ENCODE data around the gene CFDP1.

CFDP1 gene

DNA sequence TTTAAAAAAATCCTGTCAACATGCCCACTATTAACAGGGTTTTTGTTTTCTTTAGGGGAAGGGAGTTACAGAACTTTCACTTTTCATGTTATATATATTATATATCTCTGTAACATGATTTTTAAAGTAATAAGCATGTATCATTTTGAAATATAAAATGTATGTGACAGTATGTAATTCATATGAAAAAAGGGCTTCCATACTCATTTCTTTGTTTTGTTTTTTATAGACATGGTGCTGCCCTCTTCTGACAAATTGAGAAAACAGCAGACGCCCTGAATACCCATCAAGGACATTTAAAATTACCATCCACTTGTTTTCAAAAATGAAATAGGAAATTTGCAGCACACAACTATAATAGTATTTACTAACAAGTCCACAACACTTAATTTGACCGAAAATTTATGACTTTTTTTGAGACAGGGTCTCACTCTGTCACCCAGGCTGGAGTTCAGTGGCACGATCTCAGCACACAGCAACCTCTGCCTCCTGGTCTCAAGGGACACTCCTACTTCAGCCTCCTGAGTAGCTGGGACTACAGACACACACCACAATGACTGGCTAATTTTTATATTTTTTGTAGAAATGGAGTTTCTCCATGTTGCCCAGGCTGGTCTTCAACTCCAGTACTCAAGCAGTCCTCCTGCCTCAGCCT lies 30.4 kb downstream of the CFDP1 start:
- DNase-seq = peak in 1 of 5 donors; percentile 20

DNA sequence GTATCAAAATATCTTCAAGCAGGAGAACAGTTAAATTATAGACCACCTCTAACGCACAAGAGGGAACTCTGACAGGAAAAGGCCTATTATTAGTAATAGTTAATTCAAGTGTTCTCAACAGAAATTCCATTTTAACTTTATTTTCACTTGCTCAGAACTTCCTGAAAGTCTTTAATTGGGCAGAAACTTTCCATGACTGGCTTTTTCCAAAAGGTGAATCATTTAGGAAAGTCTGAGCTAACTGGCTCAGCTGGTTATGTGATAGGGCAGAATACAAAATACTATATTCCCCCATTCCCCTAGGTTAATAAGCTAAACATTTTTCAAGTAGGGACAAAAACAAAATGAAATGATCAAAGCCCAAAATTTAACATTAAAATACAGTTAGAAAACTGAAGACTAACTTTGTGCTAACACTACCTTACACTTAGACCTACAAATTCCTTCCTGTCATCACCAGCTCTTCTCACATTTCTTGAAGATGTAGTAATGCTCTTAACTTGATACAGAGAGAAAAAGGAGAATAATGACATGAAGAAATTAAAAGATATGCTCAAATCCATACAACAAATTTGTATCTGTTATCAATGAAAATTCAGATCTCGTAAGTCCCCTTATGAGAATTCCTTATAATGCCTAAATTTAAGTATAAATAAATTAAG lies 31.0 kb downstream of the CFDP1 start:
- DNase-seq = no peak

DNA sequence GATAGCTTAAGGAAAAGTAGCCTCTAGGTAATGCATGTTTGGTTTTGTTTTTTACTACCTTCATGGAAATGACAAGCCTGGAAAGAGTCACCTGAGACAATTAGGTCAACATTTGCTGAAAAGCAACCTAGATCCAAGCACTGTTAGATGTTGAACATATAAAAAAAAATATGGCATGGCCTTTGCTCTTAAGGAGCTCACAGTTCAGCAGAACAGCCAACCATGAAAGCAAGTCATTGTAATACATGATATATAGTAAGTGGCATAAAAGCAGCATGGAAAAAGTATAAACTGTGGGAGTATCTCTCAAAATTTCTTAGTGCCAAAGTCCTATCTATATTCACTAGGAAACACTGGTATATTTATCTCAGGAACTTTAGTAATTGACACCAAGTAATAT lies 31.6 kb downstream of the CFDP1 start:
- no peak for DNase-seq

DNA sequence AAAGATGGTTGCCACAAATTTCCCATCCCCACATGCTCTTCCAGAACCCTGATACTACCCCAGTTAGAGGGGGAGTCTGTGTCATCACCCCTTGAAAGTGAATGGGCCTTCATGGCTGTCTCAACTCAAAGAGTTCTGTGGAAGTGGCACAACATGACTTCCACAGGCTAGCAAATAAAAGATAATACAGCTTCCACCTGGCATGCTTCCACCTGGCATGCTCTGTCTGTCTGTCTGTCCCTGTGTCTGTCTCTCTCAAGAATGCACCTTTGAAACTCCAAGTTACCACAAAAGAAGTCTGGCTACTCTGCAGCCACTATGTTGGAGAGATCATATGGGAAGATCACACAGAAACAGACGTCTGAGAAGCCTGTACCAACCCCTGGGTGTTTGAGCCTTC lies 35.0 kb downstream of the CFDP1 start:
- no peak for DNase-seq

DNA sequence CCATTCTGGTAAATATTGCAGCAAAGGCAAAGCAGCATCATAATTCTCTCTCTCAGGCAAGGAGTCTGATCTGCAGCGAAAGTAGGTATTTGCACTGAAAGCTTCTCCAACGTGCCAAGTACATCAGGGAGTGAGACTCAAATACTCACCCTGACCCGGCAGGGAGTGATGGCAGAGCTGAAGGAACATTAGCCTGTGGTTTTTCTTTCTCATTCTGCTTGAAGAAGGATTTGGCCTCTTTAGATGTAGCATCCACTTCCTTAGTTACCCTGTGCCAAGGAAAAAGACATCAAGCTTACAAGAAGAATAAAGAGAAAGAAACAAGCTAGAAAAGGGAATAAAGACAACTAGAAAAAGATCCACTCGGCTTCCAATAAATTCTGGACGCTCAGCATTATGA lies 38.4 kb downstream of the CFDP1 start:
- no peak for DNase-seq

DNA sequence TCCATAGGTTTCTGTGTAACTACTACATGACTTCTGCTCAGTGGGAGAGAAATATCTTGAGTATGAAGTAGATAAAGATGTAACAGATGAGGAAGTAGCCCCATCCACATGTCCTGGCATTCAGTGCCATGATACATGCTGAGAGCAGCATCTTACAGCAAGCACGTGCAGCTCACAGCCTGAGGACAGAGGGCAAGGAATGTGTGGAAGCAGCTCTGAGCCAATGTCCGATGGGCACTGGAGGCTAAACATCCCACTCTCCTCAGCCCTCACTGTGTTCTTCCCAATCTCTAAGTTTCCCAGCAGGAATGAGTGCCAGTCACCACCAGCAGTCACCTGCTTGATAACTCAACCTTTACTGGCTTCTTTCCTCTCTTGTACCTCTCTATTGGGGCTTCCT lies 40.4 kb downstream of the CFDP1 start:
- no peak for DNase-seq

DNA sequence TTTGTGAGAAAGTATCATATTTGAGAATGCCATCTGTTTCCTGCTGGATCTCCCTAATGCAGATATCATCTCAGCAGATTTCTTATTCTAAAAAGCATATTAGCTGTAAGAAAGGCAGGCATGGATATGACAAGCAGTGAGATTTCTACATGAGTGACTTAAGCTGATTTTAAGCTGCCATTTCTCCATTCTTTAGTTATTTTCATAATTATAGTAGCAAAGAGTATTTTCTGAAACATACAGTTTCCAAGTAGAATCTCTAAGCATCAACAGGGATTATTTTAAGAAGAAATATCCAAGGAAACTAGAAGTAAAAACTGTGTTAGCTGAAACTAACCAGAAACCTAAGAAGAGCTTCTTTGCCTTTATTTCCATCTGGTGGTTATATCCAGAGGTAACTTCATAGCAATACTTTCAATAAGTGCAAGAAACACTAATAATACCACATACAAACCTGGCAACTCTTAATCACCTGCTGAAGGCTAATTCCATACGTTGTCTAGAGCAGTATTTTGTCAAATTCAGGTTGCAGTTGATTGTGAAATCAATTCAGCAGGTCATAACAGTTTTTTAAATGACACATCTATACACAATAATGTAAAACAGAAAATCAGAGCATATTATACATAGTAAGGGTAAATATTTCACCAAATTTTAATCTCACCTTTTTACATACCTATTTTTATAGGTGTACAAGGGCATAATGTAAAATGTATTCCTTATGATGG lies 42.2 kb downstream of the CFDP1 start:
- DNase-seq = no peak

DNA sequence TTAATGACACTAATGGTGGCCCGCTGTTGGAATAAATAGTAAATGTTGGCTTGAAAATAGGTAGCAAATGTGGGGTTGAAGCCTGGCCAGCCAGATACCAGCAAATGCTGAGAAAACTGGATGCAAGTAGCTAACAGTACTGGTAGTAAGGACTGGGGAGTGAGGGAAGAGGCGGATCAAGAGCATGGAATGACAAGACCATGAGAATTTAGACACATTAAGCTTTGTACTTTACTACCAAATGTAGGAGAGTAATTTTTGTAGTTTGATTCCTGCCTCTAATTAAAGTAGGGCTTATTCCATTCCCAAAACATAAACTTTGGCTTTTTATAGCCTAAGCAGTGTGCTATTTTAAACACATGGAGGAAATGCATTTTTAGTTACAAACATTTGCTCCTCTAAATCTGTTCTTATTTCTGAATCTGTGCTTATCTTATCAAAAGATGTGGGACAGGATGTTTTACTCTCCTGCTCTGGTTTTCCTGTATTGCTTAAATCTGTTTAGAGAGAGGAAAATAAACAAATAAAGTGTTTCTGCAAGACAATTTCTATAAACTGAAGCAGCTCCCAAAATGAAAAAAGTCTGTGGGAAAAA lies 44.1 kb downstream of the CFDP1 start:
- DNase-seq = no peak

DNA sequence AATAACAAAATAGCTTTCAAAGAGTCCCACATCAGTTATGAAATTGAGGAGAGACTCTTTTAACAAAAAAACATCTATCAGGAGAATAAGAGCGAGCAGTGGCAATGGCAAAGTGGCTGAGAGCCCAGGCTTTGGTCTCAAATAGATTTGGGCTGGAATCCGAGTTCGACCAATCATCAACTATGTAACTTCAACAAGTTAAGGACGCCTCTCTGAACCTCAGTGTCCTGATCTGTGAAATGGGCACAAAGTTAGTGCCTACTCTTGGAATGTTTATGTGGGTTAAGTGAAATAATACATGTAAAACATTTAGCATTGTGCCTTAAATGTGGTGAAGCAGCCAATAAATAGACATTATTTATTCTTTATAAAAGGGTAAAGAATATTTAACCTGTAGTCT lies 45.4 kb downstream of the CFDP1 start:
- DNase-seq = no peak

DNA sequence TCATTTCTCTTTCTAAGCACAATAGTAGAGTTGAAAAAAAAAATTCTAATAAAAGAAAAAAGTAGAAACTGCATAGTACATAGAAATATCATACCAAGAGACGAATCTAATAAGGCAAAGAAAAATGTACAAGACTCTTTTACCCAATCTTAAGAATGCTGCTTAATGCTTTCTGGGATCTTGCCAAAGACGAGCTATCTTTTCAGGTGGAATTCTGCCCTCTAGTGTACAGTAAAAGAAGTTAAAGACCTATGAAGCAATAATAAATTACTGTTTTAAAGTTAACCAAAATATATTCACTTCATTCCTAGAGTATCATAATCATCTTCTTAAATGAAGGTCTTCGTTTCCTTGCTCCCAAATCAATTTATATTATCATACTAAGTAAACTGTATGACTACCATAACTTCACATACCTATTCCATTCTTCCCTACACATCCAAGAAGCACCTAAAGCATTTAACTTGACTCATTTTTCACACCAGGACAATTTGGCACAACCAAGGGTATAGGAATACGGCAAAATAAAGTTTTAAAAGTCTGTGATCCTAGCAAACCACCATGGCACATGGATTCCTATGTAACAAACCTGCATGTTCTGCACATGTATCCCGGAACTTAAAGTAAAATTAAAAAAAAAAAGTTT lies 47.7 kb downstream of the CFDP1 start:
- peak in 1 of 5 donors; percentile 56 for DNase-seq

DNA sequence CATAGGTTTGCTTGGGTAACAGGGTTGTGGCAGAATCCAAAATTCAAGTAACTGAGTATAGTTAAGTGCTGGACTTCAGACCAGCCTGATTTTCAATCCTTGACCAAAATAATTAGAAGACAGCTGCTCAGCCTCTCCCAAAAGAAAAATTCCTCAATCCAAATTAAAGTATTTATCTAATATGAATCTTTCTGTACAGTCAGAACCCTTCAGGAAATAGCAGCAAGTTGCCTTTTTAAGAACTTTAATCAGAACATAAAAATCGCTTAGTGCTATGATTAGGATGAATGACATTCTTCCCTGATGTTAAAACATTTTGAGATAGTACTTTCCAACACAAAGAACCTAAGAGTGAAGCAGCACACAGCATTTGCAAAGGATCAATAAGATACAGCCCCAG lies 50.2 kb downstream of the CFDP1 start:
- DNase-seq = no peak

DNA sequence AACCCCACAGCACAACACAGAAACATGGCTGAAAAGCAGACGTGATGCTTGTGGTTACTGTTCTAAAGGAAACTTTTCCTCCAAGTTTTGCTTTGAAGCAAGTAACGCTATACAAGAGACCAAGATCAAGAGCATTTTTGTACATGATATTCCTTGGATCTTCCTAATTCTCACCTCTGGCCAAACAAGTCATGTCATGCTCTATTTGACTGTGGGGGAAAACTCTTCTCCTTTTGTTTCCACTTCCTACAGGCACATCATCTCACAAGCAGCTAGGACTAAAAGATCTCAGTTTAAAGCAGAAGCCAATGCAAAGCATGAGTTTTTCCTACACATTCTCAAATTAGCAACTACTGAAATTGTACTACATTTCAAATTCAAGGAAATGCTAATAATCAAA lies 50.7 kb downstream of the CFDP1 start:
- DNase-seq = no peak

DNA sequence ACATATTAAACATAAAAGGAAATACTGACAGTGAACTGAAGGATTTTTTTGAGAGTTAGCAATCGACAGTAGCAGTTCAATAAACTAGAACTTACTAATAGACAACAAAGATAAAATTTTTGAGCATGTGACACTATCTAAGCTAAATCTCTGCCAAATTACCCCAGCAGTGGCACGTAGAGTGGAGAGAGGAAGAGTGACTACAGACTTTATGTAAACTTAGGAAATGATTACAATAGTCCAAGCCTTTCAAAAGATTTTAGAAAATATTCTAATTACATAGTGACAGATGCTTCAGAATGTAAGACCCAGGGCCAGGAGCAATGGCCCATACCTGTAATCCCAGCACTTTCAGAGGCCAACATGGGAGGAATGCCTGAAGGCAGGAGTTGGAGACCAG lies 52.4 kb downstream of the CFDP1 start:
- no peak for DNase-seq

DNA sequence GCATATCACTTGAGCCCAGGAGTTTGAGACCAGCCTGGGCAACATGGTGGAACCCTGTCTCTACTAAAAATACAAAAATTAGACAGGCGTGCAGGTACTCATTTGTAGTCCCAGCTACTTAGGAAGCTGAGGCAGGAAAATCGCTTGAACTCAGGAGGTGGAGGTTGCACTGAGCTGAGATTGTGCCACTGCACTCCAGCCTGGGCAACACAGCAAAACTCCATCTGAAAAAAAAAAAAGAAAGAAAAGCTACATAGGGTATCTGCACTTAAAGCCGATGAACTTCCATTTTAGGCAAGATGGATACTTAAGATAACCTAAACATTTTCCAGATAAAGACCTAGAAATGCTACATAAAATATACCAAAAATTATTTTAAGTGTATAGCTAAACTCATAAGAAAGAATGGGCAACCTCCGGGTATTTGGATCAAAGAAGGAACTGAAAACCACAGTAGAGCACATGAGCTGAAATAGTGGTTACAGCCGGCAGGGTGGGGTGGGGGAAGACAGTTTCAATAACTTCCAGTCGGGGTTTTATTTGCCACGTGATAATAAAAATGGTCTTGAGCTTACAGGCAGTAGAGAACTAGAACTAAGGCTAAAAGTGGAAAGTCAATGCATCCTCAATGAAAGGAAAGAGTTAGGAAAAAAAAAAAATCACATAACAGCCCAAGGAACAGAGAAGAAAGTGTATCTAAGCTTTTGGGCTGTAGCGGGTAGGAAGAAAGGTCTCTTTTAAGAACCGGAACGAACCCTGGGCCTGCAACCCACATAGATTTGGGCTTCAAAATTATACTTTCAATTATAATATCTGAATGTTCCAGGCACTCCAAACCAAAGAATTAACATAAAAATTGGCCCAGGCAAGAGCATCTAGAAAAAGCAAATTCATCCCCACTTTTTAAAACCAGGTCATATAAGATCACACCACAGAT lies 53.1 kb downstream of the CFDP1 start:
- peak; percentile 10 to 59 (median 20) for DNase-seq

DNA sequence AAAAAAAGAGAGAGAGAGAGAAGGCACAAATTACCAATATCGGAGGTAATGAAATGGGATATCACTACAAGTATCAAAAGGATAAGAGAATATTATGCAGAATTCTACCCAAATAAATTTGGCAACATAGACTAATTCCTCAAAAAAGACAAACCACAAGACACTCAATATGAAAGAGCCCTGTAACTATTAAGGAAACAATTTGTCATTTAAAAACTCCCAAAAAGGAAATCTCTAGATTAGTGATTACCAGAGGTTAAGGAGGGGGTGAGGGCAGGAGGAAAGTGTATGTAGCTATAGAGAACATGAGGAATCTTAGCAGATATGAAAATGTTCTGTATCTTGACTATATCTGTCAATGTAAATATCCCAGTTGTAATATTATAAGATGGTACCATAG lies 54.0 kb downstream of the CFDP1 start:
- DNase-seq = peak in 1 of 5 donors; percentile 21

DNA sequence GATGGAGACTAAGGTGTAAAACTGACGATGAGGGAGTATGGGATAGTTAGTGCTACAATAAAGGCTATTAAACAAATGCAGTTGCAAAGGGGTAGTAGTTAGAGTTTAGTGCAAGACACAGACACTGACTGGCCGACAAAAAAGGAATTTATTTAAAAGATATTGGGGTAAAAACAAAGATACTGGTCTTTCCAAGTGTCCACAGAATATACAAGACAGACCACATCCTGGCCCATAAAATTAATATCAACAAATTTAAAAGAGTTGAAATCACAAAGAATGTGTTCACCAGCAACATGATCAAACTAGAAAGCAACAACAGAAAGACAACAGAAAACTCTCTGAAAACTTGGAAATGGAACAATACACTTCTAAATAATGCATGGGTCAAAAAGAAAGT lies 54.7 kb downstream of the CFDP1 start:
- DNase-seq = no peak

DNA sequence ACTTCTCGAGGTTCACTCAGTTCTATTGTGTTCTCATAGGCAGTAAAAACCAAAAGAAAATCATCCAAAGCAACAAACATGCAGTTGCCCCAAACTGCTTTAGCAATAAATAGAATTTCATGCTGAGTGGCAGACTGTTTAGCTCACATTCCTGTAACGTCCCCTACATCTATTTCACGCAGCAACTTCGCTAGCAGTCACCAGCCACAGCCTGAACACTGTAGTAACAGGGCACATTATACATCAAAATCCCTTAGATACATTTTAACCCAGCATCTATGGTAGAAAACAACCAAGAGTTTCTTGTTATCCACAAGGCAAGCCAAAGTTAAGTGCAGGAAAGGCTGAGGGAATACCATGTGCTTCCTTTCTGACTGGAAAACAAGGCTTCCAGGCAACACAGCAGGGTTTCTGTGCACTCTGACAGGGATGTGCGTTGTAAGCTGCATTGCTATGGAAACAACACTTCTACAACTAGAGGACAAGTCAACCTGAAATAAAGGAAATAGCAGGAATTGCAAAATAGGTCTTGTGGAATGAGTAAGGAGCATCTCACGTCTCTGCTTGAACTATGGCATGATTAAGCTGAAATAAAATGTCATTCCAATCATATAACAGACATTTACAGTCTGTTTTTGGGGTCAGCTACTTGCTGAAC lies 55.4 kb downstream of the CFDP1 start:
- DNase-seq = no peak

DNA sequence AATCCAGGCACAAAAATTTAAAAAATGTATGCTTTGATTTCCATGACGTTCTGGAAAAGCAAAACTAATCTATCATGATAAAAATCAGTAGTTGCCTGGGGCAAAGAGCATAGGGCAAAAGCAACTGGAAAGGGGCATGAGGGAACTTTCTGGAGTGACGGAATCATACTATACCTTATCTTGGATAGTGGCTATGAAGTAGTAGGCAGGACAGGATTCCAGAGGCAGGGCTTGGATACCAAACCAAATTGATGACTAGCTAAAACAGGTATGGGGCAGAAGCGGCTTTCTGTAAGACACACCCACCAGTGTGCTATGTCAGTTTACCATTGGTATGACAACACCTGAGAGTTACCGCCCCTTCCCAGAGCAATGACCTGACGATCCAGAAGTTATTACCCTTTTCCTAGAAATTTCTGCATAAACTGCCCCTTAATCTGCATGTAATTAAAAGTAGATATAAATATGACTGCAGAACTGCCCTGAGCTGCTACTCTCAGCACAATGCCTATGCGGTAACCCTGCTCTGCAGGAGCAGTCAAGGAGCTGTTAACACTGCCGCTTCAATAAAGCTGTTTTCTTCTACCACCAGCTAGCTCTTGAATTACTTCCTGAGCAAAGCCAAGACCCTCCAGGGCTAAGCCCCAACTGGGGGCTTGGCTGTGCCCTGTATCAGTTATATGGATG lies 56.7 kb downstream of the CFDP1 start:
- DNase-seq = no peak

DNA sequence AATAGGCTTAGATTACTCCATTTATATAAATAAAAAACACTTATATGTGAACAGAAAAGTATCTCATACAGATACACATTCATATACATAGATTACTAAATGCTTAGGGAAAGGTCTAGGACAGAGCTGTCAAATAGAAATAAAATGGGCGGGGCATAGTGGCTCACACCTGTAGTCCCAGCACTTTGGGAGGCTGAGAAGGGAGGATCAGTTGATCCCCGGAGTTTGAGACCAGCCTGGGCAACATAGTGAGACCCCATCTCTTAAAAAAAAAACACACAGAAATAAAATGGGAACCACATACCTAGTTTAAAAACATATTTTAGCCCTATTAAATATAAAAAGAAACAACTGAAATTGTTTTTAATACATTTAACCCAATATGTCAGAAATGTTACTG lies 58.9 kb downstream of the CFDP1 start:
- no peak for DNase-seq

DNA sequence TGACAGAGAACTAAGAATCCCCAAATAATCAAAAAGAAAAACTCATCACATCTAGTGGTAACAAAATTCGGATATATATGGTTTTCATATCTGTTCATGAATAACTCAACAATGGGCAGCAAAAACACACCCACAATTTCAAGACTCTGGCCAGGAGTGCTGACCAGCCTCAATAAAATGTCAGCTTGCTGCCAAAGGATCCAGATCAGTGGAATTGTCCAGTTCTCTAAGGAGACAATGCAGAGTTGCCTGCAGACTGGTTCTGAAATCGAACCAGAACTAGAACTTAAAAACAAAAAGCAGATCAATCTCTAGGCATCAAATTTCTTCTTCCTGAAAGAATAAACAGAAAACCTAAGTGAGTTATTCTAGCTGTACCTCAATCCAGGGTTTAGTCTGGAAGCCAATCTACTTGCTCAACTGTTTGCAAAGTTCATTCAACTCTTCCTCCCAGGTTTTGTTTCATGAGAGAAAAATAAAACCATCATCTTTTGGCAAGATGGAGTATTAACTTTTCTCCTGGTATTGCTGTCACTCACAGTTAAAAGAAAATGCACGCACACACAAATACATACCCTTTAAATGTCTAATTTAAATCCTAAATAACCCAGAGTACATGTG lies 61.0 kb downstream of the CFDP1 start:
- no peak for DNase-seq

Data from T-helper 1 cell (primary cell).